Gastrocnemius medialis (tissue), 4 donors: ENCODE results near the gene GCSAM. TPM values are rescaled to one million over a fixed set of nuclear protein-coding genes. Genes with fewer than 3 reads are reported as not detected.
A peak's percentile ranks its signal among the peaks of the same experiment; 100 is the strongest.

Experiments
- ATAC-seq, 2 donors: fragments of 150-250 bp; one replicate each; pipeline ENCODE4 v1.9.1; 2016
- DNase-seq, 2 donors: peaks; one replicate each; pipeline ENCODE4 v3.0.0-alpha.2; 2019
- H3K27ac ChIP-seq, 4 donors: fragments of 200-600 bp; sonication (generic); 1 replicate in 1 of 4; 2 replicates in 3 of 4; pipeline ENCODE4 v1.5.1; 2016 to 2018; ENCODE audit warnings: mild to moderate bottlenecking in 2 of 4, moderate library complexity in 1 of 4
- H3K27me3 ChIP-seq, 3 donors: fragments of 200-600 bp; sonication (generic) in 2 of 3; 1 replicate in 1 of 3; 2 replicates in 2 of 3; pipeline versions ENCODE4 v1.5.1 to v1.6.0; 2016 to 2019; ENCODE audit warnings: mild to moderate bottlenecking in 1 of 3, moderate library complexity in 1 of 3
- H3K36me3 ChIP-seq, 2 donors: fragments of 200-600 bp; sonication (generic) in 1 of 2; one replicate each; pipeline ENCODE4 v1.5.1; 2017 to 2018
- H3K4me1 ChIP-seq, 2 donors: fragments of 200-600 bp; sonication (generic) in 1 of 2; one replicate each; pipeline ENCODE4 v1.5.1; 2016 to 2017; ENCODE audit warnings: mild to moderate bottlenecking in 2 of 2
- H3K4me3 ChIP-seq, 4 donors: fragments of 200-600 bp; sonication (generic) in 3 of 4; 1 replicate in 1 of 4; 2 replicates in 3 of 4; pipeline ENCODE4 v1.5.1; 2016 to 2019; ENCODE audit warnings: mild to moderate bottlenecking in 2 of 4
- H3K9me3 ChIP-seq, 3 donors: fragments of 200-600 bp; sonication (generic) in 2 of 3; 1 replicate in 1 of 3; 2 replicates in 2 of 3; pipeline ENCODE4 v1.5.1; 2016 to 2019
- CTCF ChIP-seq, 5 experiments: fragments of 450-650 bp in 3 of 5; fragments of 200-600 bp in 2 of 5; sonication (generic) in 2 of 5; IDR thresholded peaks in 4 of 5; conservative IDR thresholded peaks in 1 of 5; 1 replicate in 4 of 5; 2 replicates in 1 of 5; pipeline ENCODE4 v1.5.1; 2016 to 2019; ENCODE audit warnings: antibody characterized with exemption in 5 of 5, mild to moderate bottlenecking in 3 of 5, moderate library complexity in 3 of 5
- POLR2A ChIP-seq, 2 donors: fragments of 450-650 bp; IDR thresholded peaks; one replicate each; pipeline ENCODE4 v1.6.1; 2017; ENCODE audit warnings: antibody characterized with exemption in 2 of 2, mild to moderate bottlenecking in 2 of 2, moderate library complexity in 2 of 2
- in situ Hi-C, 4 donors: fragments of 200-750 bp; cut with MboI; loops; one replicate each; pipeline versions ENCODE4 v1.15.0 to v1.8.0; 2017; ENCODE audit warnings: low sequenced_read_pairs in 4 of 4
- intact Hi-C: fragments of 100-400 bp; cut with DNase I; formaldehyde crosslinking; loops from one replicate; pipeline ENCODE4 v1.15.1; 2023; ENCODE audit warnings: low total_unique reads
- total RNA-seq, 4 donors: library from RNA; depleted of rRNA; stranded (reverse); fragments of >200 nt; gene quantifications; one replicate each; pipeline versions ENCODE4 v1.1.0 to v1.2.3, GENCODE V29; 2016

The GCSAM gene
- total RNA-seq, 4 donors from 2014 or later = not detected

- TF ChIP-seq POLR2A (IDR thresholded peaks at IDR 0.05) (no peak), CTCF (IDR thresholded peaks at IDR 0.05 in 4 of 5, conservative IDR thresholded peaks at IDR 0.05 in 1 of 5) (no peak)
- H3K4me3 ChIP-seq = no peak overlapping the region
- no peak for ATAC-seq
- in situ Hi-C loops = no loop called here
- no peaks in the 10 kb centered on the region for H3K27me3 ChIP-seq
- H3K4me1 ChIP-seq = peaks cover 0 to 5% of the 10 kb centered on the region in 2 donors
- no peak overlapping the region for H3K27ac ChIP-seq
- H3K36me3 ChIP-seq = no peaks in the 10 kb centered on the region
- intact Hi-C loops = no loop called here
- H3K9me3 ChIP-seq = no peaks in the 10 kb centered on the region
- DNase-seq = no peak
Measured at GRCh38 chr3:112088944-112089343, 44.1 kb downstream of the GCSAM start.

- Histone ChIP-seq H3K4me1 (peaks cover 0 to 5% of the 10 kb centered on the region in 2 donors), H3K9me3 (no peaks in the 10 kb centered on the region), H3K36me3 (no peaks in the 10 kb centered on the region), H3K4me3 (no peak overlapping the region), H3K27ac (no peak overlapping the region), H3K27me3 (no peaks in the 10 kb centered on the region)
- in situ Hi-C loops = no loop called here
- TF ChIP-seq CTCF (IDR thresholded peaks at IDR 0.05 in 4 of 5, conservative IDR thresholded peaks at IDR 0.05 in 1 of 5) (no peak), POLR2A (IDR thresholded peaks at IDR 0.05) (no peak)
- intact Hi-C loops = no loop called here
- ATAC-seq (no peak), DNase-seq (no peak)
Measured at GRCh38 chr3:112087746-112088145, 45.3 kb downstream of the GCSAM start.

- intact Hi-C loops = no loop called here
- peak overlapping the region; percentile 60 to 85 (median 66) for H3K4me3 ChIP-seq
- DNase-seq (no peak), ATAC-seq (no peak)
- in situ Hi-C loops = no loop called here
- TF ChIP-seq CTCF (IDR thresholded peaks at IDR 0.05 in 4 of 5, conservative IDR thresholded peaks at IDR 0.05 in 1 of 5) (no peak), POLR2A (IDR thresholded peaks at IDR 0.05) (no peak)
- H3K4me1 ChIP-seq = peaks cover 0 to 5% of the 10 kb centered on the region in 2 donors
- H3K36me3 ChIP-seq = no peaks in the 10 kb centered on the region
- no peaks in the 10 kb centered on the region for H3K27me3 ChIP-seq
- H3K27ac ChIP-seq = peak overlapping the region in 2 of 4 donors; percentile 58 to 78
- no peaks in the 10 kb centered on the region for H3K9me3 ChIP-seq
Measured at GRCh38 chr3:112086875-112087524, 46.0 kb downstream of the GCSAM start.

GRCh38 chr3:112086076-112086854, 46.8 kb downstream of the GCSAM start, which contains the start of gene C3orf52:
C3orf52 (plus strand) TSS chr3:112086389; CDS start chr3:112086408, 19 bp downstream.
- Histone ChIP-seq H3K27me3 (no peaks in the 10 kb centered on the region), H3K4me1 (peaks cover 0 to 5% of the 10 kb centered on the region in 2 donors), H3K4me3 (peak within 1 kb of the TSS; percentile 60 to 85 (median 66)), H3K36me3 (no peaks in the 10 kb centered on the region), H3K27ac (peak within 1 kb of the TSS; percentile 36 to 78 (median 54)), H3K9me3 (no peaks in the 10 kb centered on the region)
- intact Hi-C loops (no loop called here), in situ Hi-C loops (no loop called here)
- TF ChIP-seq CTCF (IDR thresholded peaks at IDR 0.05 in 4 of 5, conservative IDR thresholded peaks at IDR 0.05 in 1 of 5) (no peak), POLR2A (IDR thresholded peaks at IDR 0.05) (peak in 1 of 2 donors; percentile 29)
- DNase-seq (peak; percentile 50 to 68), ATAC-seq (peak; percentile 85 to 93)
